ENCODE measurements around the gene DAPK1.

Gene DAPK1

GRCh38 chr9:87585123-87585855 lies 87.6 kb downstream of the DAPK1 start:
- no peak overlapping the region for H3K9ac ChIP-seq (ENCODE audit: low read depth, low read length)
- no peaks in the 10 kb centered on the region for H3K9me3 ChIP-seq (ENCODE audit: insufficient read depth, low read depth, low read length)
- 96% methylated on average over 5 of the region's 5 CpGs for WGBS
- no peak overlapping the region for H3K4me3 ChIP-seq (ENCODE audit: low read length)
- H3K27ac ChIP-seq (ENCODE audit: low read depth, low read length) = no peak overlapping the region
- no peaks in the 10 kb centered on the region for H3K36me3 ChIP-seq (ENCODE audit: insufficient read depth, low read length)
- H3K27me3 ChIP-seq (ENCODE audit: insufficient read depth, low read length) = no peaks in the 10 kb centered on the region
- H3K4me1 ChIP-seq (ENCODE audit: insufficient read depth, low read length) = peaks cover 15% of the 10 kb centered on the region

- 94% methylated on average over 7 of the region's 9 CpGs for WGBS
- H3K4me1 ChIP-seq (ENCODE audit: insufficient read depth, low read length) = peaks cover 4% of the 10 kb centered on the region
- no peaks in the 10 kb centered on the region for H3K9me3 ChIP-seq (ENCODE audit: insufficient read depth, low read depth, low read length)
- H3K4me3 ChIP-seq (ENCODE audit: low read length) = no peak overlapping the region
- H3K36me3 ChIP-seq (ENCODE audit: insufficient read depth, low read length) = no peaks in the 10 kb centered on the region
- no peak overlapping the region for H3K27ac ChIP-seq (ENCODE audit: low read depth, low read length)
- H3K27me3 ChIP-seq (ENCODE audit: insufficient read depth, low read length) = no peaks in the 10 kb centered on the region
- H3K9ac ChIP-seq (ENCODE audit: low read depth, low read length) = no peak overlapping the region
These were observed 89.2 kb downstream of the DAPK1 start for GRCh38 chr9:87586731-87587355.

- 94% methylated on average over 6 of the region's 6 CpGs for WGBS
- no peaks in the 10 kb centered on the region for H3K9me3 ChIP-seq (ENCODE audit: insufficient read depth, low read depth, low read length)
- no peak overlapping the region for H3K9ac ChIP-seq (ENCODE audit: low read depth, low read length)
- H3K4me1 ChIP-seq (ENCODE audit: insufficient read depth, low read length) = peaks cover 6% of the 10 kb centered on the region
- no peak overlapping the region for H3K4me3 ChIP-seq (ENCODE audit: low read length)
- no peaks in the 10 kb centered on the region for H3K27me3 ChIP-seq (ENCODE audit: insufficient read depth, low read length)
- no peak overlapping the region for H3K27ac ChIP-seq (ENCODE audit: low read depth, low read length)
- no peaks in the 10 kb centered on the region for H3K36me3 ChIP-seq (ENCODE audit: insufficient read depth, low read length)
These were observed 89.7 kb downstream of the DAPK1 start for GRCh38 chr9:87587356-87587745.

- H3K9me3 ChIP-seq (ENCODE audit: insufficient read depth, low read depth, low read length) = no peaks in the 10 kb centered on the region
- H3K9ac ChIP-seq (ENCODE audit: low read depth, low read length) = no peak overlapping the region
- H3K27ac ChIP-seq (ENCODE audit: low read depth, low read length) = no peak overlapping the region
- no peaks in the 10 kb centered on the region for H3K27me3 ChIP-seq (ENCODE audit: insufficient read depth, low read length)
- WGBS = 94% methylated on average over 2 of the region's 2 CpGs
- H3K4me1 ChIP-seq (ENCODE audit: insufficient read depth, low read length) = peaks cover 8% of the 10 kb centered on the region
- H3K36me3 ChIP-seq (ENCODE audit: insufficient read depth, low read length) = no peaks in the 10 kb centered on the region
- no peak overlapping the region for H3K4me3 ChIP-seq (ENCODE audit: low read length)
These were observed 90.2 kb downstream of the DAPK1 start for GRCh38 chr9:87587864-87588263.

- Histone ChIP-seq H3K9me3 (ENCODE audit: insufficient read depth, low read depth, low read length) (no peaks in the 10 kb centered on the region), H3K27ac (ENCODE audit: low read depth, low read length) (no peak overlapping the region), H3K27me3 (ENCODE audit: insufficient read depth, low read length) (no peaks in the 10 kb centered on the region), H3K36me3 (ENCODE audit: insufficient read depth, low read length) (no peaks in the 10 kb centered on the region), H3K4me3 (ENCODE audit: low read length) (no peak overlapping the region), H3K9ac (ENCODE audit: low read depth, low read length) (no peak overlapping the region), H3K4me1 (ENCODE audit: insufficient read depth, low read length) (peaks cover 13% of the 10 kb centered on the region)
These were observed 90.7 kb downstream of the DAPK1 start for GRCh38 chr9:87588339-87588738.

- Histone ChIP-seq H3K27ac (ENCODE audit: low read depth, low read length) (no peak overlapping the region), H3K4me3 (ENCODE audit: low read length) (no peak overlapping the region), H3K36me3 (ENCODE audit: insufficient read depth, low read length) (no peaks in the 10 kb centered on the region), H3K4me1 (ENCODE audit: insufficient read depth, low read length) (peaks cover 25% of the 10 kb centered on the region), H3K9ac (ENCODE audit: low read depth, low read length) (no peak overlapping the region), H3K27me3 (ENCODE audit: insufficient read depth, low read length) (no peaks in the 10 kb centered on the region), H3K9me3 (ENCODE audit: insufficient read depth, low read depth, low read length) (no peaks in the 10 kb centered on the region)
- 94% methylated on average over 2 of the region's 2 CpGs for whole genome bisulfite sequencing
These were observed 93.3 kb downstream of the DAPK1 start for GRCh38 chr9:87590996-87591395.

GRCh38 chr9:87592554-87593358 lies 95.1 kb downstream of the DAPK1 start:
- Histone ChIP-seq H3K36me3 (ENCODE audit: insufficient read depth, low read length) (no peaks in the 10 kb centered on the region), H3K27ac (ENCODE audit: low read depth, low read length) (peak overlapping the region; percentile 48), H3K9me3 (ENCODE audit: insufficient read depth, low read depth, low read length) (no peaks in the 10 kb centered on the region), H3K9ac (ENCODE audit: low read depth, low read length) (no peak overlapping the region), H3K4me1 (ENCODE audit: insufficient read depth, low read length) (peaks cover 25% of the 10 kb centered on the region), H3K27me3 (ENCODE audit: insufficient read depth, low read length) (no peaks in the 10 kb centered on the region), H3K4me3 (ENCODE audit: low read length) (no peak overlapping the region)
- WGBS = 89% methylated on average over 15 of the region's 15 CpGs

- 87% methylated on average over 5 of the region's 5 CpGs for WGBS
- peak overlapping the region; percentile 48; the same call in 1 of the 2 replicates for H3K27ac ChIP-seq (ENCODE audit: low read depth, low read length)
These were observed 95.8 kb downstream of the DAPK1 start for GRCh38 chr9:87593359-87593980.

GRCh38 chr9:87594194-87594593 lies 96.5 kb downstream of the DAPK1 start:
- no peak overlapping the region for H3K4me3 ChIP-seq (ENCODE audit: low read length)
- H3K27ac ChIP-seq (ENCODE audit: low read depth, low read length) = no peak overlapping the region

More at GRCh38 chr9:87593359-87593980, 95.8 kb downstream of the DAPK1 start:
- Histone ChIP-seq H3K9me3 (ENCODE audit: insufficient read depth, low read depth, low read length) (no peaks in the 10 kb centered on the region), H3K36me3 (ENCODE audit: insufficient read depth, low read length) (no peaks in the 10 kb centered on the region), H3K27me3 (ENCODE audit: insufficient read depth, low read length) (no peaks in the 10 kb centered on the region), H3K4me1 (ENCODE audit: insufficient read depth, low read length) (peaks cover 21% of the 10 kb centered on the region), H3K9ac (ENCODE audit: low read depth, low read length) (no peak overlapping the region), H3K4me3 (ENCODE audit: low read length) (no peak overlapping the region)

GRCh38 chr9:87594662-87595061 lies 97.0 kb downstream of the DAPK1 start:
- Histone ChIP-seq H3K27me3 (ENCODE audit: insufficient read depth, low read length) (no peaks in the 10 kb centered on the region), H3K9me3 (ENCODE audit: insufficient read depth, low read depth, low read length) (no peaks in the 10 kb centered on the region), H3K36me3 (ENCODE audit: insufficient read depth, low read length) (no peaks in the 10 kb centered on the region), H3K4me1 (ENCODE audit: insufficient read depth, low read length) (peaks cover 23% of the 10 kb centered on the region), H3K4me3 (ENCODE audit: low read length) (no peak overlapping the region), H3K9ac (ENCODE audit: low read depth, low read length) (no peak overlapping the region), H3K27ac (ENCODE audit: low read depth, low read length) (no peak overlapping the region)

More at GRCh38 chr9:87594194-87594593, 96.5 kb downstream of the DAPK1 start:
- 94% methylated on average over 4 of the region's 4 CpGs for WGBS
- Histone ChIP-seq H3K36me3 (ENCODE audit: insufficient read depth, low read length) (no peaks in the 10 kb centered on the region), H3K4me1 (ENCODE audit: insufficient read depth, low read length) (peaks cover 21% of the 10 kb centered on the region), H3K27me3 (ENCODE audit: insufficient read depth, low read length) (no peaks in the 10 kb centered on the region), H3K9ac (ENCODE audit: low read depth, low read length) (no peak overlapping the region), H3K9me3 (ENCODE audit: insufficient read depth, low read depth, low read length) (no peaks in the 10 kb centered on the region)

GRCh38 chr9:87595610-87596009 lies 97.9 kb downstream of the DAPK1 start:
- no peaks in the 10 kb centered on the region for H3K9me3 ChIP-seq (ENCODE audit: insufficient read depth, low read depth, low read length)
- H3K27ac ChIP-seq (ENCODE audit: low read depth, low read length) = no peak overlapping the region
- H3K36me3 ChIP-seq (ENCODE audit: insufficient read depth, low read length) = no peaks in the 10 kb centered on the region
- H3K4me3 ChIP-seq (ENCODE audit: low read length) = no peak overlapping the region
- 91% methylated on average over 11 of the region's 12 CpGs for WGBS
- peaks cover 28% of the 10 kb centered on the region for H3K4me1 ChIP-seq (ENCODE audit: insufficient read depth, low read length)
- no peak overlapping the region for H3K9ac ChIP-seq (ENCODE audit: low read depth, low read length)
- H3K27me3 ChIP-seq (ENCODE audit: insufficient read depth, low read length) = no peaks in the 10 kb centered on the region
